HepG2 (cell line): ENCODE results near the gene TOMM7. TPM values are rescaled to one million over a fixed set of nuclear protein-coding genes. Genes with fewer than 3 reads are reported as not detected.

Source experiments
- ATAC-seq: fragments of 200-7000 bp; cut with Tn5 transposase; 3 replicates; pipeline ENCODE4 v1.9.1; 2020; ENCODE audit warnings: mild to moderate bottlenecking, moderate library complexity
- BruUV-seq: library from RNA; stranded (reverse); fragments of 400-500 nt; replicated peaks from 2 replicates; lab custom pipeline; 2021; lab: Mats Ljungman, UMichigan
- CTCF ChIA-PET: fragments of 300-600 bp; formaldehyde crosslinking; extraction: SDS; loops from one replicate; lab custom pipeline; 2021; ENCODE audit warnings: low total read pairs, inconsistent platforms, low intra/inter-chr PET ratio; lab: Yijun Ruan, JAX
- POLR2A ChIA-PET: fragments of 350-600 bp; sonication (Branson Sonifier 250); formaldehyde crosslinking; loops from one replicate; lab custom pipeline; 2020; ENCODE audit warnings: antibody characterized with exemption, inconsistent platforms; lab: Yijun Ruan, JAX
- DNase-seq: peaks from one replicate; pipeline ENCODE4 v3.0.0-alpha.2; 2015; ENCODE audit warnings: low spot score
- FAIRE-seq: peaks from 3 replicates; lab custom pipeline; 2011; peaks lifted over from hg19 to GRCh38; lab: Jason Lieb, UNC
- H2AFZ ChIP-seq: one replicate; pipeline ENCODE4 v1.6.1; 2011; ENCODE audit warnings: low read length, inconsistent platforms
- H3K27ac ChIP-seq: fragments of 300-600 bp; 3 replicates; pipeline ENCODE4 v1.8.0; 2011; ENCODE audit warnings: mixed run types, mild to moderate bottlenecking, mixed read lengths, low read length, inconsistent platforms; ENCODE audit not compliant: insufficient read depth; ENCODE audit errors: extremely low read length
- H3K27me3 ChIP-seq, 2 experiments: fragments of 200-600 bp in 1 of 2; 2 replicates in 1 of 2; 3 replicates in 1 of 2; pipeline versions ENCODE4 v1.6.0 to v1.8.0; 2011; ENCODE audit warnings: low read length in 2 of 2, mild to moderate bottlenecking in 2 of 2, moderate library complexity in 2 of 2, inconsistent platforms in 1 of 2; ENCODE audit not compliant: insufficient read depth in 2 of 2, control insufficient read depth in 1 of 2
- H3K36me3 ChIP-seq, 2 experiments: fragments of 200-600 bp in 1 of 2; replicated peaks in 1 of 2; 2 replicates in 1 of 2; 3 replicates in 1 of 2; pipeline versions ENCODE4 v1.5.1 to v1.8.0; 2011; ENCODE audit warnings: low read length in 2 of 2, inconsistent platforms in 1 of 2; ENCODE audit not compliant: insufficient read depth in 2 of 2, control insufficient read depth in 1 of 2
- H3K4me1 ChIP-seq: 2 replicates; pipeline ENCODE4 v1.5.1; 2012; ENCODE audit warnings: low read length, inconsistent platforms; ENCODE audit not compliant: insufficient read depth
- H3K4me2 ChIP-seq: 2 replicates; pipeline ENCODE4 v1.6.0; 2011; ENCODE audit warnings: low read depth, low read length, inconsistent platforms
- H3K4me3 ChIP-seq, 3 experiments: fragments of 200-600 bp in 1 of 3; sonication (generic), shearing (Covaris generic) in 1 of 3; replicated peaks in 1 of 3; 2 replicates each; pipeline ENCODE4 v1.5.1; 2011 to 2016; ENCODE audit warnings: low read length in 3 of 3, inconsistent platforms in 2 of 3, low read depth in 2 of 3, mild to moderate bottlenecking in 2 of 3, control low read depth in 1 of 3, mixed read lengths in 1 of 3; ENCODE audit not compliant: insufficient read depth in 1 of 3
- H3K79me2 ChIP-seq: one replicate; pipeline ENCODE4 v1.6.1; 2011; ENCODE audit warnings: low read length, inconsistent platforms; ENCODE audit not compliant: insufficient read depth
- H3K9ac ChIP-seq: 2 replicates; pipeline ENCODE4 v1.6.0; 2011; ENCODE audit warnings: mild to moderate bottlenecking, low read depth, low read length, inconsistent platforms; ENCODE audit not compliant: insufficient read depth
- H3K9me3 ChIP-seq: 2 replicates; pipeline ENCODE4 v1.5.1; 2012; ENCODE audit warnings: mild to moderate bottlenecking, low read length
- H4K20me1 ChIP-seq: 2 replicates; pipeline ENCODE4 v1.6.0; 2011; ENCODE audit warnings: inconsistent platforms, mild to moderate bottlenecking, low read length, moderate library complexity; ENCODE audit not compliant: insufficient read depth
- AGO1 ChIP-seq: fragments of 200-400 bp; formaldehyde crosslinking; IDR thresholded peaks from 2 replicates; pipeline ENCODE4 v1.6.1; 2017; ENCODE audit warnings: mild to moderate bottlenecking, low read depth, low read length, moderate library complexity; ENCODE audit not compliant: poor library complexity, severe bottlenecking
- HIVEP1 ChIP-seq: sonication (generic); formaldehyde crosslinking; IDR thresholded peaks from 2 replicates; pipeline ENCODE4 v1.4.0; 2020; ENCODE audit warnings: mild to moderate bottlenecking, missing genetic modification reagents
- MXD4 ChIP-seq: IDR thresholded peaks from 2 replicates; pipeline ENCODE4 v1.6.1; 2016; ENCODE audit warnings: mild to moderate bottlenecking, missing biosample characterization, missing genetic modification reagents
- WGBS: methylation state at CpG from one replicate; pipeline ENCODE4 v1.1.6; 2017; ENCODE audit warnings: low lambda C conversion rate; 5-methylcytosine and 5-hydroxymethylcytosine counted together
- in situ Hi-C: cut with HindIII; loops from 2 replicates; pipeline ENCODE4 v1.10.0; 2017; ENCODE audit warnings: low pct_unique_long_range_greater_than_20kb; ENCODE audit not compliant: extremely low pct_ligation_motif_present
- intact Hi-C: fragments of 100-400 bp; cut with micrococcal nuclease; formaldehyde crosslinking; loops from one replicate; pipeline ENCODE4 v1.10.0; 2022; ENCODE audit not compliant: unreplicated experiment
- polyA plus RNA-seq, 8 experiments: library from polyadenylated mRNA; depleted of rRNA in 3 of 8; stranded (reverse) in 7 of 8; unstranded in 1 of 8; fragments of >200 nt; fragmentation: Illumina TruSeq in 4 of 8; extraction: Trizol in 4 of 8; gene quantifications; 2 replicates each; pipeline versions ENCODE4 v1.2.1 to v1.2.3, GENCODE V29; 2011 to 2016; ENCODE audit warnings: low read depth in 4 of 8, missing spikeins in 1 of 8, mixed read lengths in 1 of 8; ENCODE audit not compliant: insufficient read depth in 1 of 8
- total RNA-seq, 5 experiments: library from RNA; depleted of rRNA; stranded (reverse); fragments of >200 nt; fragmentation: Illumina TruSeq; extraction: Trizol; gene quantifications; 2 replicates each; pipeline ENCODE4 v1.2.3, GENCODE V29; 2016; ENCODE audit warnings: low read depth in 1 of 5
- TF ChIP-seq, protein P1 (sequence below): sonication (generic); formaldehyde crosslinking; IDR thresholded peaks from 2 replicates; pipeline ENCODE4 v1.4.0; 2020; ENCODE audit warnings: missing genetic modification reagents, borderline replicate concordance
- TF ChIP-seq, protein P2 (sequence below): sonication (generic); formaldehyde crosslinking; IDR thresholded peaks from 2 replicates; pipeline ENCODE4 v1.5.0; 2020; ENCODE audit warnings: missing genetic modification reagents
- TF ChIP-seq, protein P3 (sequence below): fragments of 450-650 bp; IDR thresholded peaks from 2 replicates; pipeline ENCODE4 v1.6.1; 2016

Gene TOMM7
- total and polyA plus RNA-seq, 2 of the 13 experiments (the other 11 are each of a cell fraction or from before 2014, with no cell fraction given), result 251 to 369 TPM

DNA sequence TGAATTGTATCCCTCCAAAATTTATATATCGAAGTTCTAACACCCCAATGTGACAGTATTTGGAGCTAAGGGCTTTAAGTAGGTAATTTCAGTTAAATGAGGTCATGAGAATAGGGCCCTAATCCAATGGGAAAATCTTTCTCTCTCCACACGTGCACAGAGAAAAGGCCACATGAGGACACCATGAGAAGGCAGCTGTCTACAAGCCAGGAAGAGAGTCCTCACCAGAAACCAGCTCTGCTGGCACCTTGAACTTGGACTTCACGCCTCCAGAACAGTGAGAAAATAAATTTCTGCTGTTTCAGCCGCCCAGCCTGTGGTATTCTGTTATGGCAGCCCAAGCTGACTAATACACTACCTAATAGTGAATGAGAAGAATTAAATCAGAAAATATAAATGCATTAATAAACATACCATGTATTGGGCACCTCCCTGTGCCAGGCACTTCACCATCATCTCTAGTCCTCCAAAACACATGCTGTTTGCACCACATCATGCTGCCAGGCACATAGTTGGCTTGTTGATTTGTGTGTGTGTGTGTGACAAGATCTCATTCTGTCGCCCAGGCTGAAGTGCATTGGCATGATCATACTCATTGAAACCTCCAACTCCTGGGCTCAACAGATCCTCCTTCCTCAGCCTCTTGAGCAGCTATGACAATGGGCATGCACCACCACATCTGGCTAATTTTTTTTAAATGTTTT, 9.1 kb upstream of the TOMM7 start:
- H3K4me3 ChIP-seq, result no peak overlapping the region
- no peak overlapping the region for H3K27ac ChIP-seq
- no peaks in the 10 kb centered on the region for H3K79me2 ChIP-seq
- intact Hi-C loops, result no loop called here
- no peak overlapping the region for H3K9ac ChIP-seq
- H3K36me3 ChIP-seq, result no peaks in the 10 kb centered on the region
- H3K4me2 ChIP-seq, result no peak overlapping the region
- no TSS peak for BruUV-seq
- CTCF ChIA-PET, result no interaction called here
- POLR2A ChIA-PET, result no interaction called here
- in situ Hi-C loops, result no loop called here
- DNase-seq (no peak), FAIRE-seq (no peak), ATAC-seq (no peak)
- no peak overlapping the region for H2AFZ ChIP-seq
- H4K20me1 ChIP-seq, result no peaks in the 10 kb centered on the region
- no peaks in the 10 kb centered on the region for H3K9me3 ChIP-seq
- no peaks in the 10 kb centered on the region for H3K4me1 ChIP-seq
- TF ChIP-seq HIVEP1 (CRISPR knock-in tag) (no peak), MXD4 (no peak), AGO1 (no peak)
- TF ChIP-seq, protein P1, sequence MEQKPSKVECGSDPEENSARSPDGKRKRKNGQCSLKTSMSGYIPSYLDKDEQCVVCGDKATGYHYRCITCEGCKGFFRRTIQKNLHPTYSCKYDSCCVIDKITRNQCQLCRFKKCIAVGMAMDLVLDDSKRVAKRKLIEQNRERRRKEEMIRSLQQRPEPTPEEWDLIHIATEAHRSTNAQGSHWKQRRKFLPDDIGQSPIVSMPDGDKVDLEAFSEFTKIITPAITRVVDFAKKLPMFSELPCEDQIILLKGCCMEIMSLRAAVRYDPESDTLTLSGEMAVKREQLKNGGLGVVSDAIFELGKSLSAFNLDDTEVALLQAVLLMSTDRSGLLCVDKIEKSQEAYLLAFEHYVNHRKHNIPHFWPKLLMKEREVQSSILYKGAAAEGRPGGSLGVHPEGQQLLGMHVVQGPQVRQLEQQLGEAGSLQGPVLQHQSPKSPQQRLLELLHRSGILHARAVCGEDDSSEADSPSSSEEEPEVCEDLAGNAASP (CRISPR knock-in tag), result peak; percentile 65; the same call in 1 of the 2 replicates
- TF ChIP-seq, protein P2, sequence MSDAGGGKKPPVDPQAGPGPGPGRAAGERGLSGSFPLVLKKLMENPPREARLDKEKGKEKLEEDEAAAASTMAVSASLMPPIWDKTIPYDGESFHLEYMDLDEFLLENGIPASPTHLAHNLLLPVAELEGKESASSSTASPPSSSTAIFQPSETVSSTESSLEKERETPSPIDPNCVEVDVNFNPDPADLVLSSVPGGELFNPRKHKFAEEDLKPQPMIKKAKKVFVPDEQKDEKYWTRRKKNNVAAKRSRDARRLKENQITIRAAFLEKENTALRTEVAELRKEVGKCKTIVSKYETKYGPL (CRISPR knock-in tag), result no peak
- TF ChIP-seq, protein P3, sequence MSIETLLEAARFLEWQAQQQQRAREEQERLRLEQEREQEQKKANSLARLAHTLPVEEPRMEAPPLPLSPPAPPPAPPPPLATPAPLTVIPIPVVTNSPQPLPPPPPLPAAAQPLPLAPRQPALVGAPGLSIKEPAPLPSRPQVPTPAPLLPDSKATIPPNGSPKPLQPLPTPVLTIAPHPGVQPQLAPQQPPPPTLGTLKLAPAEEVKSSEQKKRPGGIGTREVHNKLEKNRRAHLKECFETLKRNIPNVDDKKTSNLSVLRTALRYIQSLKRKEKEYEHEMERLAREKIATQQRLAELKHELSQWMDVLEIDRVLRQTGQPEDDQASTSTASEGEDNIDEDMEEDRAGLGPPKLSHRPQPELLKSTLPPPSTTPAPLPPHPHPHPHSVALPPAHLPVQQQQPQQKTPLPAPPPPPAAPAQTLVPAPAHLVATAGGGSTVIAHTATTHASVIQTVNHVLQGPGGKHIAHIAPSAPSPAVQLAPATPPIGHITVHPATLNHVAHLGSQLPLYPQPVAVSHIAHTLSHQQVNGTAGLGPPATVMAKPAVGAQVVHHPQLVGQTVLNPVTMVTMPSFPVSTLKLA, result 0 out of 2 replicates have a peak, but pooled peaks have one; percentile 8
- H3K27me3 ChIP-seq, result no peaks in the 10 kb centered on the region
- 19% methylated on average over 5 of the region's 5 CpGs for WGBS
